Anterior cingulate cortex (tissue), 58 donors: ENCODE results near the gene CYP4F2.
"Not testable (repeated sequence)": the region's sequence is repeated elsewhere in the genome, so short reads cannot be mapped to it uniquely, and the experiment has no call there.

Experiments
- DNase-seq, 58 donors: peaks; one replicate each; lab custom pipeline; 2025; lab: John Stamatoyannopoulos, UW

Gene CYP4F2

GRCh38 chr19:15900504-15900903 is 2.6 kb upstream of the CYP4F2 start:
- DNase-seq, result no peak

GRCh38 chr19:15900032-15900431 is 2.2 kb upstream of the CYP4F2 start:
- not testable (repeated sequence) for DNase-seq

GRCh38 chr19:15899561-15899960 is 1.7 kb upstream of the CYP4F2 start:
- DNase-seq, result not testable (repeated sequence)

GRCh38 chr19:15897026-15897737 is 692 bp downstream of the CYP4F2 start:
- DNase-seq, result peak in 1 of 58 donors; percentile 2

- DNase-seq, result no peak
These were observed 1.9 kb downstream of the CYP4F2 start for GRCh38 chr19:15895876-15896430.

- no peak for DNase-seq
These were observed 3.5 kb downstream of the CYP4F2 start for GRCh38 chr19:15894359-15894758.

- DNase-seq, result no peak
These were observed 4.4 kb downstream of the CYP4F2 start for GRCh38 chr19:15893477-15893876.

GRCh38 chr19:15892012-15892411 is 5.9 kb downstream of the CYP4F2 start:
- DNase-seq, result no peak

- DNase-seq, result no peak
These were observed 6.4 kb downstream of the CYP4F2 start for GRCh38 chr19:15891434-15891833.

GRCh38 chr19:15889339-15889738 is 8.5 kb downstream of the CYP4F2 start:
- not testable (repeated sequence) for DNase-seq

GRCh38 chr19:15885919-15886318 is 12.0 kb downstream of the CYP4F2 start:
- no peak for DNase-seq

GRCh38 chr19:15885167-15885566 is 12.7 kb downstream of the CYP4F2 start:
- no peak for DNase-seq

- DNase-seq, result not testable (repeated sequence)
These were observed 14.5 kb downstream of the CYP4F2 start for GRCh38 chr19:15883329-15883728.

GRCh38 chr19:15874821-15875474 is 22.9 kb downstream of the CYP4F2 start:
- no peak for DNase-seq

- not testable (repeated sequence) for DNase-seq
These were observed 24.1 kb downstream of the CYP4F2 start for GRCh38 chr19:15873771-15874170.

- DNase-seq, result no peak
These were observed 26.3 kb downstream of the CYP4F2 start for GRCh38 chr19:15871570-15871969.

- DNase-seq, result no peak
These were observed 28.0 kb downstream of the CYP4F2 start for GRCh38 chr19:15869873-15870272.

GRCh38 chr19:15869109-15869555 is 28.7 kb downstream of the CYP4F2 start:
- peak in 30 of 58 donors; percentile 0 to 28 (median 6) for DNase-seq

- DNase-seq, result no peak
These were observed 31.2 kb downstream of the CYP4F2 start for GRCh38 chr19:15866636-15867035.

GRCh38 chr19:15864824-15865223 is 33.0 kb downstream of the CYP4F2 start:
- no peak for DNase-seq

GRCh38 chr19:15863272-15863671 is 34.6 kb downstream of the CYP4F2 start:
- no peak for DNase-seq

GRCh38 chr19:15862444-15862843 is 35.4 kb downstream of the CYP4F2 start:
- DNase-seq, result no peak
